ENCODE results near the gene CPT1C.

Gene CPT1C

DNA sequence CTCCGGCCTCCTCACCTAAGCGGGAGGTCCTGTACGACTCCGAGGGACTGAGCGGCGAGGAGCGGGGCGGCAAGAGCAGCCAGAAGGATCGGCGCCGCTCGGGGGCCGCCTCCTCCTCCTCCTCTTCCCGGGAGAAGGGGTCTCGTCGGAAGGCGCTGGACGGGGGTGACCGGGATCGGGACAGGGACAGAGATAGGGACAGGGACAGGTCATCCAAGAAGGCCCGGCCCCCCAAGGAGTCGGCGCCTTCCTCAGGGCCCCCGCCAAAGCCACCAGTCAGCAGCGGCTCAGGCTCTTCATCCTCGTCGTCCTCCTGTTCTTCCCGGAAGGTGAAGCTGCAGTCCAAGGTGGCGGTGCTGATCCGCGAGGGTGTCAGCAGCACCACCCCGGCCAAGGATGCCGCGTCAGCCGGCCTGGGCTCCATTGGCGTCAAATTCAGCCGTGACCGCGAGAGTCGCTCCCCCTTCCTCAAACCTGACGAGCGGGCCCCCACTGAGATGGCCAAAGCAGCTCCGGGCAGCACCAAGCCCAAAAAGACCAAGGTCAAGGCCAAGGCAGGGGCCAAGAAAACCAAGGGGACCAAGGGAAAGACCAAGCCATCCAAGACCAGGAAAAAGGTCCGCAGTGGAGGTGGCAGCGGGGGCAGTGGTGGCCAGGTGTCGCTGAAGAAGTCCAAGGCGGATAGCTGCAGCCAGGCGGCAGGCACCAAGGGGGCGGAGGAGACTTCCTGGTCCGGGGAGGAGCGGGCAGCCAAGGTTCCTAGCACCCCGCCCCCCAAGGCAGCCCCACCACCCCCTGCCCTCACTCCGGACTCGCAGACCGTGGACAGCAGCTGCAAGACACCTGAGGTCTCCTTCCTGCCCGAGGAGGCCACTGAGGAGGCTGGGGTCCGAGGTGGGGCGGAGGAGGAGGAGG lies 38.1 kb upstream of the CPT1C start:
- no peaks in the 10 kb centered on the region for H3K27me3 ChIP-seq (ENCODE audit: control insufficient read depth in 1 of 2, insufficient read depth in 2 of 2, low read length in 2 of 2)
- peaks cover 45 to 54% of the 10 kb centered on the region in 2 donors for H3K36me3 ChIP-seq (ENCODE audit: control insufficient read depth in 2 of 2, insufficient read depth in 2 of 2, low read length in 2 of 2)
- H3K4me1 ChIP-seq (ENCODE audit: control insufficient read depth, insufficient read depth, low read length) = no peaks in the 10 kb centered on the region
- H3K4me3 ChIP-seq (ENCODE audit: low read length in 2 of 2) = no peak overlapping the region
- H3K27ac ChIP-seq (ENCODE audit: low read length) = no peak overlapping the region
- H3K9me3 ChIP-seq (ENCODE audit: control insufficient read depth in 2 of 2, low read length in 2 of 2) = no peaks in the 10 kb centered on the region
- no peak overlapping the region for H3K9ac ChIP-seq (ENCODE audit: low read length in 2 of 2)

DNA sequence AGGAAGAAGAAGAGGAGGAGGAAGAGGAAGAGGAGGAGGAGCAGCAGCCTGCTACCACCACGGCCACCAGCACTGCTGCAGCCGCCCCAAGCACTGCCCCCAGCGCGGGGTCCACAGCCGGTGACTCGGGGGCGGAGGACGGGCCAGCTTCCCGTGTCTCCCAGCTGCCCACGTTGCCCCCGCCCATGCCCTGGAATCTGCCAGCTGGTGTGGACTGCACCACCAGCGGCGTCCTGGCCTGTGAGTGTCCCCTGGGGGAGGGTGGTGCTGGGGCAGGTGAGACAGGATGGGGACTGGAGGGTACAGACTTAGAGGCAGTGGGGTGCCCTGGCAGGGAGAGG lies 37.5 kb upstream of the CPT1C start:
- Histone ChIP-seq H3K9ac (ENCODE audit: low read length in 2 of 2) (no peak overlapping the region), H3K27me3 (ENCODE audit: control insufficient read depth in 1 of 2, insufficient read depth in 2 of 2, low read length in 2 of 2) (no peaks in the 10 kb centered on the region), H3K27ac (ENCODE audit: low read length) (no peak overlapping the region), H3K4me1 (ENCODE audit: control insufficient read depth, insufficient read depth, low read length) (no peaks in the 10 kb centered on the region), H3K36me3 (ENCODE audit: control insufficient read depth in 2 of 2, insufficient read depth in 2 of 2, low read length in 2 of 2) (peaks cover 43 to 57% of the 10 kb centered on the region in 2 donors), H3K4me3 (ENCODE audit: low read length in 2 of 2) (no peak overlapping the region), H3K9me3 (ENCODE audit: control insufficient read depth in 2 of 2, low read length in 2 of 2) (no peaks in the 10 kb centered on the region)

DNA sequence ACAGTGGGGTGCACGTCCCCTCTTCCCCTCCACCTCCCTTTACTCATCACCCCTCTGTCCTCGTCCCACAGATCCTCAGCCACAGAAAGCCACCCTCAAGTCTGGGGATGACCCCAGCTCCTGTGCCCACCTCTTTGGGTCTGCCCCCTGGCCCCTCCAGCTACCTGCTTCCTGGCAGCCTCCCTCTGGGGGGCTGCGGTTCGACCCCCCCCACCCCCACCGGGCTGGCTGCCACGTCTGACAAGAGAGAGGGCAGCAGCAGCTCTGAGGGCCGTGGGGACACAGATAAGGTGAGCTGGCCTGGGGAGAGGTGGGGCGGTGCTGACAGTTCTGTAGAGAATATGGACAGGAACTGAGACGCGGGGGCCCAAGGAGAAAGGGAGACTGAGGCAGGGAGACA lies 36.3 kb upstream of the CPT1C start:
- Histone ChIP-seq H3K27ac (ENCODE audit: low read length) (no peak overlapping the region), H3K27me3 (ENCODE audit: control insufficient read depth in 1 of 2, insufficient read depth in 2 of 2, low read length in 2 of 2) (no peaks in the 10 kb centered on the region), H3K4me3 (ENCODE audit: low read length in 2 of 2) (no peak overlapping the region), H3K36me3 (ENCODE audit: control insufficient read depth in 2 of 2, insufficient read depth in 2 of 2, low read length in 2 of 2) (peaks cover 44 to 63% of the 10 kb centered on the region in 2 donors), H3K9me3 (ENCODE audit: control insufficient read depth in 2 of 2, low read length in 2 of 2) (no peaks in the 10 kb centered on the region), H3K4me1 (ENCODE audit: control insufficient read depth, insufficient read depth, low read length) (no peaks in the 10 kb centered on the region), H3K9ac (ENCODE audit: low read length in 2 of 2) (no peak overlapping the region)

DNA sequence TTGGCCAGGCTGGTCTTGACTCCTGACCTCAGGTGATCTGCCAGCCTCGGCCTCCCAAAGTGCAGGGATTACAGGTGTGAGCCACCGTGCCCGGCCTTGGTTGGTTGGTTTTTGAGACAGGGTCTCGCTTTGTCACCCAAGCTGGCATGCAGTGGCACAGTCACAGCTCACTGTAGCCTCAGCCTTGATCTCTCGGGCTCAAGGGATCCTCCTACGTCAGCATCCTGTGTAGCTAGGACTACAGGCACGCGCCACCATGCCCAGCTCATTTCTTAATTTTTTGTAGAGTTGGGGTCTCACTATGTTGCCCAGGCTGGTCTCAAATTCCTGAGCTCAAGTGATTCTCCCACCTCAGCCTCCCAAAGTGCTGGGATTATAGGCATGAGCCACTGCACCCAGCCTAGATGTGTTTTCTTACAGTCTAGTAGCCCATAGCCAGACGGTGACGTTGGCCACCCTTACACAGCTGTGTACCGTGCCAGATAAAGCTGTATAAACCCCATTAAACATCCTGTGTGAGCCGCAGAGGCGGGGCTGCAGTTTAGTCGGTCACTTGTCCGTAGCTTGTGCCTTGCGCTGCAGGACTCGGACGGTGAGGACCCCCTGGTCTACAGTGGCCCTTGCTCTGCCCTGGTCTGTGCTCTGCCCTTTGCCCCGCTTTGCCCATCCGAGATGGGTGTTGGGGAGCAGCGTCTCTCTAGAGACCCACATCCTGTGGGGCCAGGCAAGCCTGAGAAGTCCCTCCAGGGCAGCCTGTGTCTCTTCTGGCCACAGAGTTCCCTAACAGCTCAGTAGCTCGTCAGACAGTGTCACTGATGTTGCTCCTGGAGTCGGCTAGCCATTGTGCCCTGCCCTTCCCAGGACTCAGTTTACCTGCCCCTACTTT lies 35.1 kb upstream of the CPT1C start:
- Histone ChIP-seq H3K36me3 (ENCODE audit: control insufficient read depth in 2 of 2, insufficient read depth in 2 of 2, low read length in 2 of 2) (peaks cover 39 to 61% of the 10 kb centered on the region in 2 donors), H3K9me3 (ENCODE audit: control insufficient read depth in 2 of 2, low read length in 2 of 2) (no peaks in the 10 kb centered on the region), H3K9ac (ENCODE audit: low read length in 2 of 2) (no peak overlapping the region), H3K27ac (ENCODE audit: low read length) (no peak overlapping the region), H3K4me3 (ENCODE audit: low read length in 2 of 2) (no peak overlapping the region), H3K27me3 (ENCODE audit: control insufficient read depth in 1 of 2, insufficient read depth in 2 of 2, low read length in 2 of 2) (no peaks in the 10 kb centered on the region), H3K4me1 (ENCODE audit: control insufficient read depth, insufficient read depth, low read length) (no peaks in the 10 kb centered on the region)

DNA sequence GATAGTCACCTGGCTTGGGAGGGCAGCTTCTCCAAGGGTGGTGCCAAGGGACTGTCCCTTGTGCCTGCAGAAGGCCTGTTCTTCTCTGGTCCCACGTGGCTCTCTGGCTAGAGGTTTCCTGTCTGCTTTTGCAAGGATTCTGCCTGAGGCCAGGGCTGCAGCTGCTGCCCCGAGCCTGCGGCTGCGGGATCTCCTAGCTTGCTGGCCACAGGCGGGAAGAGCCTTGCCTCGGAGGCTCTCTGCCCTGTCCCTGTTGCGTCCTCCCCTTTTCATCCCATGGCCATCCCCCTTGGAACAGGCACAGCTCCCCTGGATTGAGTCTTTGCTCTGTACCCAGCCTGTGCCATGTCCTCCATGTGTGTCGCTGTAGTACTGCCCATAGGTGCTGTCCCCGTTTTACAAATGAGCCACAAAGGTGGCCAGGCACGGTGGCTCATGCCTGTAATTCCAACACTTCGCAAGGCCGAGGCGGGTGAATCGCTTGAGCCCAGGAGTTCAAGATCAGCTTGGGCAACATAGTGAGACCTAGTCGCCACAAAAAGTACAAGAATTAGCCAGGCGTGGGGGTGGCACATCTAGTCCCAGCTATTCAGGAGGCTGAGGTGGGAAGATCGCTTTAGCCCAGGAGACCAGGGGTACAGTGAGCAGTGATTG lies 34.3 kb upstream of the CPT1C start:
- Histone ChIP-seq H3K4me3 (ENCODE audit: low read length in 2 of 2) (no peak overlapping the region), H3K36me3 (ENCODE audit: control insufficient read depth in 2 of 2, insufficient read depth in 2 of 2, low read length in 2 of 2) (peaks cover 39 to 63% of the 10 kb centered on the region in 2 donors), H3K9me3 (ENCODE audit: control insufficient read depth in 2 of 2, low read length in 2 of 2) (no peaks in the 10 kb centered on the region), H3K4me1 (ENCODE audit: control insufficient read depth, insufficient read depth, low read length) (no peaks in the 10 kb centered on the region), H3K27ac (ENCODE audit: low read length) (no peak overlapping the region), H3K27me3 (ENCODE audit: control insufficient read depth in 1 of 2, insufficient read depth in 2 of 2, low read length in 2 of 2) (no peaks in the 10 kb centered on the region), H3K9ac (ENCODE audit: low read length in 2 of 2) (no peak overlapping the region)

DNA sequence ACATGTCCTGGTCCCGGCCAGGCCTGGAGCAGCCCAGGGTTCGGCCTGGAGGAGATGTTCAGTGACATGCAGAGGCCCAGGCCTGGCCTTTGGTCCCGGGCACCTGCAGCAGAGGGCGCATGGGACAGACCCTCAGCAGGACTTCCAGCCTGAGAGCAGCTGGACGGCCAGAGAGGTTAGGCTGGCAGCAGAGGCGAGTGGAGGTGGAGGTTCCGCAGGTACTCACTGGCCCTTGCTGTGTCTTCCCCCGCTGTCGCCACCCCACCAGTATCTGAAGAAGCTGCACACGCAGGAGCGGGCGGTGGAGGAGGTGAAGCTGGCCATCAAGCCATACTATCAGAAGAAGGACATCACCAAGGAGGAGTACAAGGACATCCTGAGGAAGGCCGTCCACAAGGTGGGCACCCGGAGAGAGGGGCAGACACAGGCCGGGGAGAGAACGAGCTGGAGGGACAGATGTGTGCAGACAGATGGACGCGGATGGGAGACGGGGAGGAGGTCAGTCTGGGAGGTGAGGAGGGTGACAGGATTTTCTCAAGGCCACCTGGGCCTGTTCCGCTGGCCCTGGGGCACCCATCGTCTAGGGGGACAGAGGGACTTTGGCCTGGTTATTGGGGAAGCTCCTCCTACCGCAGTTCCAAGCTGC lies 33.3 kb upstream of the CPT1C start:
- peaks cover 46 to 71% of the 10 kb centered on the region in 2 donors for H3K36me3 ChIP-seq (ENCODE audit: control insufficient read depth in 2 of 2, insufficient read depth in 2 of 2, low read length in 2 of 2)

DNA sequence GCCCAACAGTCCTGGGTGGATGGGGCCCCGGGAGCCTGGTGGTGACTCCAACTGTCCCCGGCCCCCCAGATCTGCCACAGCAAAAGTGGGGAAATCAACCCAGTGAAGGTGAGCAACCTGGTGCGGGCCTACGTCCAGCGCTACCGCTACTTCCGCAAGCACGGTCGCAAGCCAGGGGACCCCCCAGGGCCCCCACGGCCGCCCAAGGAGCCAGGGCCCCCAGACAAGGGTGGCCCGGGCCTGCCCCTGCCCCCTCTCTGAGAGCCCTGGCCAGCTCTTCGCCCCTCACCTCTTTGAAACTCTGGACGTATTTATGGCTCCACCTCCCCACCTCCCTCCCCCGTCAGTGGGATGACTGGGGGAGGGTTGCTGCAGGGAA lies 32.8 kb upstream of the CPT1C start:
- H3K9me3 ChIP-seq (ENCODE audit: control insufficient read depth in 2 of 2, low read length in 2 of 2) = no peaks in the 10 kb centered on the region
- no peak overlapping the region for H3K9ac ChIP-seq (ENCODE audit: low read length in 2 of 2)
- H3K36me3 ChIP-seq (ENCODE audit: control insufficient read depth in 2 of 2, insufficient read depth in 2 of 2, low read length in 2 of 2) = peaks cover 46 to 69% of the 10 kb centered on the region in 2 donors
- no peak overlapping the region for H3K4me3 ChIP-seq (ENCODE audit: low read length in 2 of 2)
- no peak overlapping the region for H3K27ac ChIP-seq (ENCODE audit: low read length)
- no peaks in the 10 kb centered on the region for H3K27me3 ChIP-seq (ENCODE audit: control insufficient read depth in 1 of 2, insufficient read depth in 2 of 2, low read length in 2 of 2)
- no peaks in the 10 kb centered on the region for H3K4me1 ChIP-seq (ENCODE audit: control insufficient read depth, insufficient read depth, low read length)

More for the DNA sequence above, 33.3 kb upstream of the CPT1C start:
- Histone ChIP-seq H3K27me3 (ENCODE audit: control insufficient read depth in 1 of 2, insufficient read depth in 2 of 2, low read length in 2 of 2) (no peaks in the 10 kb centered on the region), H3K27ac (ENCODE audit: low read length) (no peak overlapping the region), H3K9ac (ENCODE audit: low read length in 2 of 2) (no peak overlapping the region), H3K4me1 (ENCODE audit: control insufficient read depth, insufficient read depth, low read length) (no peaks in the 10 kb centered on the region), H3K9me3 (ENCODE audit: control insufficient read depth in 2 of 2, low read length in 2 of 2) (no peaks in the 10 kb centered on the region), H3K4me3 (ENCODE audit: low read length in 2 of 2) (no peak overlapping the region)

DNA sequence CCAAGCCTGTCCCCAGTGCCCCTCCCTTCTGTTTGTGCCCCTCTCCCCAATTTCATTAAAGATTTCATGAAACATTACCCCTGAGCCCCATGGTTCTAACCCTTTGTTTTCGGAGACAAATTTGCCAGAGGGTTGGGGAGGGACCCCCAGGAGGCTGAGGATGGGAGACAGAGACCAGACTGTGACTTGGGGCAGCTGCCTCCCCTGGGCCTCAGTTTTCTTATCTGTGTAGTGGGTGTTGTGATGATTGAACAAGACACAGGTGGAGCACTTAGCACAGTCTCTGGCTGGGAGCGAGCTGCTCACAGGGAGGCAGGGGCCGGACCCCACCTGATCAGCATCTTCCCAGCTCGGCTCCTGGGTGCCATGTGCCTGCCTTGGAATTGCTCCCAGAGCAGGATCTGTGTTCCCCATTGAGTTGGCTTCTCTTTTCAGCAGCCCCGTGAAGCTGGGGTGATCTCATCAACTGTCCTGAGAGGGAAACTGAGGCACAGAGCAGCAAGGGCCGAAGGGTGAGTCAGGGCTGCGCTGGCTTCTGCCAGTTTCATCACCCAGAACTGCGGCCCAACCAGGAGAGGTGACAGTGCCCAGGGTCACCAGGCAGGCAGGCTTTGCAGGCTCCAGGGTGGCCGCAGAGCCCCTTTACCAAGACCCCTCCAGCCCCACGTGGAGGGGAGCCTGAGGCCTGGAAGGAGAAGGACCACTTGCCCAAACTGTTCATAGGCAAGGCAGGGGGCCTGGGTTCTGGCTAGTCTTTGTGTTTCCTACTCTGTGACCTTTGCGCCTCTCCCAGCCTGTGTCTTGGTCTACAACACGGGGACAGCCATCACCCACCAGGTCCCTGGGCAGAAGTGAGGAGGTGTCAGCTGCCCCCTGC lies 32.1 kb upstream of the CPT1C start:
- no peak overlapping the region for H3K27ac ChIP-seq (ENCODE audit: low read length)
- H3K36me3 ChIP-seq (ENCODE audit: control insufficient read depth in 2 of 2, insufficient read depth in 2 of 2, low read length in 2 of 2) = peaks cover 46 to 65% of the 10 kb centered on the region in 2 donors
- H3K4me3 ChIP-seq (ENCODE audit: low read length in 2 of 2) = no peak overlapping the region
- H3K9ac ChIP-seq (ENCODE audit: low read length in 2 of 2) = no peak overlapping the region
- H3K27me3 ChIP-seq (ENCODE audit: control insufficient read depth in 1 of 2, insufficient read depth in 2 of 2, low read length in 2 of 2) = no peaks in the 10 kb centered on the region
- H3K4me1 ChIP-seq (ENCODE audit: control insufficient read depth, insufficient read depth, low read length) = peaks cover under 1% of the 10 kb centered on the region
- H3K9me3 ChIP-seq (ENCODE audit: control insufficient read depth in 2 of 2, low read length in 2 of 2) = no peaks in the 10 kb centered on the region

DNA sequence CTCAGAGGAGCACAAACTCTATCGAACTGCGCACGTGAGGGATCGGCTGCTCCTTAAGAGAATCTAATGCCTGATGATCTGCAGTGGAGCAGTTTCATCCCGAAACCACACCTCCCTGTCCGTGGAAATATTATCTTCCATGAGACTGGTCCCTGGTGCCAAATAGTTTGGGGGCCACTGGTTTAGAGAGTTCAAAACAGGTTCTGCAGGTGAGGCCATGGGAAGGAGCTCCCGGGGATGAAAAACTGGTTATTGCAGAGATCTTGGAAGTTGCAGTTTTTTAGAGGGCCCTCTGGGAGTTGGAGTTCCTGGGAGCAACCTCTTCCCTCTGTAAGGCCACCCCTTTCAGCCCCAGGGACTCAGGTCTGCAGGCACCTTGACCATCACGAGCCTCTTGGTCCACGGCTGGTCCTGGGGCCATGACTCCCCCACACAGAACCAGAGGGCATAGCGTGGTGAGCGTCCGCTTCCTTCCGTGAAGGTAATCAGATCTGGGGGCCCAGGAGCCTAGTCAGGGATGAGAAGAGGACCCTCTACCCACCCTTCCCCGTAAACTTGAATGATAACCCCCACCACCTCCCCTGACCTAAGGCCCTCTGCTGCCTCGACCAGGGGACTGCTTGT lies 30.5 kb upstream of the CPT1C start:
- Histone ChIP-seq H3K9me3 (ENCODE audit: control insufficient read depth in 2 of 2, low read length in 2 of 2) (no peaks in the 10 kb centered on the region), H3K27me3 (ENCODE audit: control insufficient read depth in 1 of 2, insufficient read depth in 2 of 2, low read length in 2 of 2) (no peaks in the 10 kb centered on the region), H3K4me3 (ENCODE audit: low read length in 2 of 2) (no peak overlapping the region), H3K36me3 (ENCODE audit: control insufficient read depth in 2 of 2, insufficient read depth in 2 of 2, low read length in 2 of 2) (peaks cover 41 to 51% of the 10 kb centered on the region in 2 donors), H3K9ac (ENCODE audit: low read length in 2 of 2) (no peak overlapping the region), H3K27ac (ENCODE audit: low read length) (no peak overlapping the region), H3K4me1 (ENCODE audit: control insufficient read depth, insufficient read depth, low read length) (peaks cover 15% of the 10 kb centered on the region)
